22Rv1 (cell line): ENCODE data around the gene NPTXR.
"Not testable (repeated sequence)": the region's sequence is repeated elsewhere in the genome, so short reads cannot be mapped to it uniquely, and the experiment has no call there.

Experiments
- H3K27ac ChIP-seq: fragments of 450-650 bp; 2 replicates; pipeline ENCODE4 v1.5.1; 2017
- CTCF ChIP-seq: fragments of 450-650 bp; IDR thresholded peaks from 2 replicates; pipeline ENCODE4 v1.5.1; 2017; ENCODE audit warnings: mild to moderate bottlenecking
- ZFX ChIP-seq: fragments of 450-650 bp; IDR thresholded peaks from 2 replicates; pipeline ENCODE4 v1.6.1; 2017; ENCODE audit warnings: antibody characterized with exemption, borderline replicate concordance

The NPTXR gene

GRCh38 chr22:38811241-38811640 lies 32.6 kb downstream of the NPTXR start:
- no peak overlapping the region for H3K27ac ChIP-seq
- no peak for TF ChIP-seq CTCF

- not testable (repeated sequence) for H3K27ac ChIP-seq
These were observed 38.7 kb downstream of the NPTXR start for GRCh38 chr22:38805041-38805593.

- TF ChIP-seq ZFX (no peak), CTCF (no peak)
- no peak overlapping the region for H3K27ac ChIP-seq
These were observed 41.1 kb downstream of the NPTXR start for GRCh38 chr22:38802671-38803121.

GRCh38 chr22:38799265-38800002 lies 44.4 kb downstream of the NPTXR start:
- H3K27ac ChIP-seq, result no peak overlapping the region
- no peak for TF ChIP-seq CTCF
- no peak for TF ChIP-seq ZFX

GRCh38 chr22:38798496-38798895 lies 45.3 kb downstream of the NPTXR start:
- no peak overlapping the region for H3K27ac ChIP-seq
- TF ChIP-seq ZFX (no peak), CTCF (no peak)

GRCh38 chr22:38796262-38796957 lies 47.4 kb downstream of the NPTXR start:
- TF ChIP-seq CTCF, result no peak
- no peak for TF ChIP-seq ZFX
- H3K27ac ChIP-seq, result no peak overlapping the region

GRCh38 chr22:38795569-38795968 lies 48.3 kb downstream of the NPTXR start:
- TF ChIP-seq CTCF (no peak), ZFX (no peak)
- H3K27ac ChIP-seq, result no peak overlapping the region
